Measurements from ENCODE around the gene RNF115.

The RNF115 gene

GRCh38 chr1:145711213-145711651 lies 112.7 kb downstream of the RNF115 start:
- TF ChIP-seq EZH2phosphoT487 (conservative IDR thresholded peaks at IDR 0.05; ENCODE audit: low read length) = no peak
- Histone ChIP-seq H3F3A (ENCODE audit: insufficient read depth) (no peaks in the 10 kb centered on the region), H3K79me2 (ENCODE audit: insufficient read depth, low read length) (no peaks in the 10 kb centered on the region), H3K4me3 (ENCODE audit: insufficient read depth, low read length, poor library complexity, severe bottlenecking) (no peak overlapping the region), H4K20me1 (ENCODE audit: low read depth, low read length) (no peaks in the 10 kb centered on the region), H3K36me3 (ENCODE audit: low read length) (no peaks in the 10 kb centered on the region), H3K27me3 (ENCODE audit: low read length) (no peaks in the 10 kb centered on the region), H3K9me3 (ENCODE audit: insufficient read depth, low read length) (no peaks in the 10 kb centered on the region), H3K9ac (ENCODE audit: low read length) (no peak overlapping the region), H3K9me2 (replicated peaks; ENCODE audit: insufficient read depth, low read length) (no peaks in the 10 kb centered on the region), H2AFZ (ENCODE audit: low read depth, low read length, severe bottlenecking) (no peak overlapping the region), H3K4me2 (ENCODE audit: low read depth, low read length, poor library complexity, severe bottlenecking) (no peak overlapping the region), H3K27ac (ENCODE audit: low read depth, low read length) (no peak overlapping the region)

GRCh38 chr1:145710291-145711027 lies 113.4 kb downstream of the RNF115 start:
- Histone ChIP-seq H3K9me3 (ENCODE audit: insufficient read depth, low read length) (no peaks in the 10 kb centered on the region), H2AFZ (ENCODE audit: low read depth, low read length, severe bottlenecking) (no peak overlapping the region), H3K9ac (ENCODE audit: low read length) (no peak overlapping the region), H3K36me3 (ENCODE audit: low read length) (no peaks in the 10 kb centered on the region), H3K79me2 (ENCODE audit: insufficient read depth, low read length) (no peaks in the 10 kb centered on the region), H3K27ac (ENCODE audit: low read depth, low read length) (no peak overlapping the region), H3K4me2 (ENCODE audit: low read depth, low read length, poor library complexity, severe bottlenecking) (no peak overlapping the region), H4K20me1 (ENCODE audit: low read depth, low read length) (no peaks in the 10 kb centered on the region), H3K4me3 (ENCODE audit: insufficient read depth, low read length, poor library complexity, severe bottlenecking) (no peak overlapping the region), H3K27me3 (ENCODE audit: low read length) (no peaks in the 10 kb centered on the region), H3K9me2 (replicated peaks; ENCODE audit: insufficient read depth, low read length) (no peaks in the 10 kb centered on the region), H3F3A (ENCODE audit: insufficient read depth) (no peaks in the 10 kb centered on the region)
- no peak for TF ChIP-seq EZH2phosphoT487 (conservative IDR thresholded peaks at IDR 0.05; ENCODE audit: low read length)
- TF ChIP-seq, protein P1, sequence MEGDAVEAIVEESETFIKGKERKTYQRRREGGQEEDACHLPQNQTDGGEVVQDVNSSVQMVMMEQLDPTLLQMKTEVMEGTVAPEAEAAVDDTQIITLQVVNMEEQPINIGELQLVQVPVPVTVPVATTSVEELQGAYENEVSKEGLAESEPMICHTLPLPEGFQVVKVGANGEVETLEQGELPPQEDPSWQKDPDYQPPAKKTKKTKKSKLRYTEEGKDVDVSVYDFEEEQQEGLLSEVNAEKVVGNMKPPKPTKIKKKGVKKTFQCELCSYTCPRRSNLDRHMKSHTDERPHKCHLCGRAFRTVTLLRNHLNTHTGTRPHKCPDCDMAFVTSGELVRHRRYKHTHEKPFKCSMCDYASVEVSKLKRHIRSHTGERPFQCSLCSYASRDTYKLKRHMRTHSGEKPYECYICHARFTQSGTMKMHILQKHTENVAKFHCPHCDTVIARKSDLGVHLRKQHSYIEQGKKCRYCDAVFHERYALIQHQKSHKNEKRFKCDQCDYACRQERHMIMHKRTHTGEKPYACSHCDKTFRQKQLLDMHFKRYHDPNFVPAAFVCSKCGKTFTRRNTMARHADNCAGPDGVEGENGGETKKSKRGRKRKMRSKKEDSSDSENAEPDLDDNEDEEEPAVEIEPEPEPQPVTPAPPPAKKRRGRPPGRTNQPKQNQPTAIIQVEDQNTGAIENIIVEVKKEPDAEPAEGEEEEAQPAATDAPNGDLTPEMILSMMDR (IDR thresholded peaks at IDR 0.05; ENCODE audit: insufficient read depth, low read length, poor library complexity, severe bottlenecking) = no peak

DNA sequence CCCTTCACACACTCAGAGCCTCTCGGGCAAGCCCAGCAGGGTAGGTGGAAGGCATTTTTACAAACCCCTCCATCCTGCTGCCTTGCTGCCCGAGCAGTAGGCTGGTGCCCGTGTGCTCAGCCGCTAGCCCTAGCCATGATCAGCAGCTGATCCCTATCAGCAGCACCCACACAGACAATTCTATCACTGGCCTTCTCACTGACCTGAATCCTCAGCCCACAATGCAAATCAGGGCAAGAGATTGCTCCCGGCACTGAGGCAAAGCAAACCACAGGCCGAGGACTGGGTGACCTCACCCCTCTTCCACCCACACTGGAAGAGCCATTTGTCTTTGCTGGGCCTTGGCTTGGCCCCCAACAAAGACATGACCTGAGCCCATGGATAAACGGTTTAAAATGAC lies 115.8 kb downstream of the RNF115 start:
- Histone ChIP-seq H3K27me3 (ENCODE audit: low read length) (no peaks in the 10 kb centered on the region), H3K9ac (ENCODE audit: low read length) (no peak overlapping the region), H3F3A (ENCODE audit: insufficient read depth) (no peaks in the 10 kb centered on the region), H4K20me1 (ENCODE audit: low read depth, low read length) (no peaks in the 10 kb centered on the region), H3K27ac (ENCODE audit: low read depth, low read length) (no peak overlapping the region), H3K4me2 (ENCODE audit: low read depth, low read length, poor library complexity, severe bottlenecking) (no peak overlapping the region), H3K9me2 (replicated peaks; ENCODE audit: insufficient read depth, low read length) (no peaks in the 10 kb centered on the region), H3K79me2 (ENCODE audit: insufficient read depth, low read length) (no peaks in the 10 kb centered on the region), H3K36me3 (ENCODE audit: low read length) (no peaks in the 10 kb centered on the region), H3K9me3 (ENCODE audit: insufficient read depth, low read length) (no peaks in the 10 kb centered on the region), H3K4me3 (ENCODE audit: insufficient read depth, low read length, poor library complexity, severe bottlenecking) (no peak overlapping the region), H2AFZ (ENCODE audit: low read depth, low read length, severe bottlenecking) (no peak overlapping the region)
- TF ChIP-seq, protein P1 (IDR thresholded peaks at IDR 0.05; ENCODE audit: insufficient read depth, low read length, poor library complexity, severe bottlenecking) = no peak
- no peak for TF ChIP-seq EZH2phosphoT487 (conservative IDR thresholded peaks at IDR 0.05; ENCODE audit: low read length)

GRCh38 chr1:145707183-145707867 lies 116.6 kb downstream of the RNF115 start, which contains the start of gene PDZK1:
TSS of gene PDZK1 (minus strand) at chr1:145707368. CDS start at chr1:145688021, 19,347 bp downstream.
- Histone ChIP-seq H3K27me3 (ENCODE audit: low read length) (no peaks in the 10 kb centered on the region), H3K9ac (ENCODE audit: low read length) (no peak within 1 kb of the TSS), H3K4me2 (ENCODE audit: low read depth, low read length, poor library complexity, severe bottlenecking) (no peak within 1 kb of the TSS), H3K79me2 (ENCODE audit: insufficient read depth, low read length) (no peaks in the 10 kb centered on the region), H3K9me3 (ENCODE audit: insufficient read depth, low read length) (no peaks in the 10 kb centered on the region), H3K9me2 (replicated peaks; ENCODE audit: insufficient read depth, low read length) (no peaks in the 10 kb centered on the region), H3K27ac (ENCODE audit: low read depth, low read length) (no peak within 1 kb of the TSS), H3K36me3 (ENCODE audit: low read length) (no peaks in the 10 kb centered on the region), H4K20me1 (ENCODE audit: low read depth, low read length) (no peaks in the 10 kb centered on the region), H2AFZ (ENCODE audit: low read depth, low read length, severe bottlenecking) (no peak within 1 kb of the TSS), H3F3A (ENCODE audit: insufficient read depth) (no peaks in the 10 kb centered on the region), H3K4me3 (ENCODE audit: insufficient read depth, low read length, poor library complexity, severe bottlenecking) (no peak within 1 kb of the TSS)
- TF ChIP-seq, protein P1 (IDR thresholded peaks at IDR 0.05; ENCODE audit: insufficient read depth, low read length, poor library complexity, severe bottlenecking) = no peak
- TF ChIP-seq EZH2phosphoT487 (conservative IDR thresholded peaks at IDR 0.05; ENCODE audit: low read length) = no peak

Data from SU-DHL-6 (cell line).